HG02870 (cell line): ENCODE data around the gene TUNAR.

Source experiments
- ATAC-seq: cut with Tn5 transposase; IDR thresholded peaks from one replicate; pipeline ENCODE4 v1.9.1; 2021; ENCODE audit warnings: mild to moderate bottlenecking, moderate library complexity; ENCODE audit not compliant: unreplicated experiment

The TUNAR gene

GRCh38 chr14:95871531-95871930 is 5.1 kb upstream of the TUNAR start:
- no peak for ATAC-seq

GRCh38 chr14:95872777-95873176 is 3.9 kb upstream of the TUNAR start:
- ATAC-seq, result no peak

DNA sequence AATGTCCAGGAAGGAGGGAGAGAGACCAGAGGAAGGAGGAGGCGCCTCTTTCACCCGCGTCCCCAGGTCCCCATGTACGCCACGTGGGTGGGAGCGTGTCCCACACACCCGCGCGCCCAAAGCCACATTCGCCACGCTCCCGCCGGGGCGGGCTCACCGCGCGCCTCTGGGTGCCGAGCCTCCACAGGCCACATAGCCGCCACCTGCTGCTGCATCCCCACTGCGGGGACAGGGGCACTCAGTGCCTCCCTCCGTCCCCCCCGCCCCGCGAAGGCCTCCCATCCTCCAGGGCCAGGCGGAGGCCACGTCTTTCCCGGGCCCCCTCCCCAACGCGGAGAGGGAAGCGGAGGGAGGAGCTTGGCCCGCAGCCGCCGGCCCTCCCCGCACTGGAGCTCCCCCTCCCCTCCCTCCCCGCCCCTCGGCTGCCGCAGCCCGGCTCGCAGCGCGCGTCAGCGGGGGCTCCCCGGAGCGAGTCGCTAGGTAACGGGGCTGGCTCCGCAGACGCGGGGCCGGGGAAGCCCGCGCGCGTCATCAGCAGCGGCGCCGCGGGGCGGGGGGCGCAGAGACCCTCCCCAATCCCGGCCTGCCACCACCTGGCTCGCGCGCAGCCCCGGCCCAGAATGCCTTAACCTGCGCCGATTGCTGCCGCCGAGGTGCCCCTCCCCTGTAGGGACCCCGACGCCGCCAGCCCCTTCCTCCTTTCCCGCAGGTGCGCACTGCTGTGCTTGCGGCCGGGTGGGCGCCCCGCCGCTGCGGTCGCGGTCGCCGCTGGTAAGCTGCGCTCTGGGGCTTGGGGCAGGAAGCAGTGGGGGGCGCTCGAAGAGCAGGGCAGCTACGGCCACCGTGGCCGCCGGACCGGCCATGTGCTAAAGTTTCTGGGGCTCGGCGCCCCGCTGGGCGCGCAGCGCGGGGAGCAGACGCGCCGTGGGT is 536 bp upstream of the TUNAR start:
- ATAC-seq, result no peak

DNA sequence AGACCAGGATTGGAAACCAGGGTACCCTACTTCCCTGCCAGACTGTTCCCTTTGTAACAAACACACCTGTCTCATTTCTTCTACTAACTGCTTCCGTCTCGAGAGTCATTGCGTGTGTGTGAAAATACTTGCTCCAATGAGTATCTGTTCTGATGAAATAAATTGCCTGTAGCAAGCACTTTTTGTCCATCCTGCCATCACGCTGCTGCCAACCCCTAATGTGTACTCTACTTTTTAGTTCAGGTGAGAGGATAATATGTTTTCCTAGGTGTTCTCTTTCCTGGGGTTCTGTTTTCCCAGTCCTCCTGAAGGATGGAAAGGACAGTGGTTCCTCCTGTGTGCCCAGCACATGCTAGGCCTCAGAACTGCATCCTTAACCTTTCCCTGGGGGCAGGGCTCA is 1.0 kb downstream of the TUNAR start:
- no peak for ATAC-seq

- no peak for ATAC-seq
Measured at GRCh38 chr14:95884377-95884776, 7.7 kb downstream of the TUNAR start.

- no peak for ATAC-seq
Measured at GRCh38 chr14:95885278-95885677, 8.6 kb downstream of the TUNAR start.

DNA sequence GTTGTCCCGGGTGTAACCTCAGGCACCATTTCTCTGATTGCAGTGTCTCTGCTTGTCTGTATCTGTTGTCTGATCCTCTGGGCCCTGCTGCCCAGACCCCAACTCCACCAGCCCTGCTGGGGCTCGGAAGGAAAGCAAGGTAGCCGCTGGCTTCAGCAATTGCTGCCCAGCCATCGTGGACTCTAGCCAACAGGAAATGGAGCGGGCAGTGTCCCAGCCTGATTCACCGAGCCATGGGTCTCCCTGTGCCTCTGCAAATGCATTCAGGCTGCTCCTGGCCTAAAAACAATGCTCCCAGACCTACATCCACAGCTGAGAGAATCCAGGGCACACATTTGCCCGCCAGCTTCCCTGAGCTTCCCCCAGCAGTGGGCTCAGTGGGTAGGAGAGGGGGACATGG is 9.2 kb downstream of the TUNAR start:
- no peak for ATAC-seq

GRCh38 chr14:95886366-95887056 is 9.9 kb downstream of the TUNAR start:
- ATAC-seq, result no peak

- no peak for ATAC-seq
Measured at GRCh38 chr14:95887351-95887750, 10.7 kb downstream of the TUNAR start.

DNA sequence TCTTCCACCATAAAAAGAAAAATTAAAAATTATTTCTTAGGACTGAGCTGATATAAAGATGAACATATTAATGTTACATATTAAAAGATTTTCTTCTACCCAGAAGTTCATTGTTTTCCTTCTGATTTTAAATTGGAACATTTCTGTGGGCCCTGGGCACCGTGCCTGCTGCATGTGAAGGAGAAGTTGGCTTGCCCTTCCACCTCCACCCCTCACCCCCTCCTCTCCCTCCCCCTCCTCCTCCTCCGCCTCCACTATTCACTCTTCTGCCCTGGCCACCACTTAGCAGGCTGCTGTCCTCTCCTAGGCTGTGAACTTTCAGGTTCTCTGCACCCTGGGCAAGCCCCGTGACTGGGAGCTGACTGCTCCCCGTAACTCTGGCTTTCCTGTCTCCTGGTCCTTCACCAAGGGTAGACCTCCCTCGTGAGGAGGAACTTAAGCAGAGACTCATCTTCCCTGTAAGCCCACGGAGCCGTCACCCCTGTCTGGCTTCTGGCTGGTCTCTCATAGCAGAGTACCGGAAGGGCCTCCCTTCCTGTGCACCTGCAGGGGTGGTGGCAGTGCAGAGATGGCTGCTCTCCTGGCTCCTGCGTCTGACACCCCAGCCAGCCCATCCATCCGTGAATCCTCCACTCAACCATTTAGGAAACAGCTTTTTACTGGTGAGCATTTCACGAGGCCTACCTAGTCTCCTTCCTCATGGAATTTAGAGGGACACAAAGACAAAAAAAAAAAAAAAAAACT is 12.8 kb downstream of the TUNAR start:
- ATAC-seq, result no peak

DNA sequence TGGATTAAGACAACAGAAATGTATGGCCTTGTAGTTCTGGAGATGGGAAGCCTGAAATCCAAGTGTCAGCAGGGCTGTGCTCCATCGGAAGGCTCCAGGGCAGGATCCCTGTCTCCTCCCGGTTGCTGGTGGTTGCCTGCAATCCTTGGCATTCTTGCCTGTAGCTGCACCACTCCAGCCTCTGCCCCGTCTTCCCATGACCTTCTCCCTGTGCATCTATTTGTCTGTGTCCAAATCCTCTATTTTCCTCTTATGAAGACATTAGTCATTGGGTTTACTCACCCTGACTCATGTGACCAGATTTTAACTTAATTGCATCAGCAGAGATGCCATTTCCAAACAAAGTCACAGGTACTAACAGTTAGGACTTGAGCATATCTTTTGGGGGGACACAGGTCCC is 15.1 kb downstream of the TUNAR start:
- no peak for ATAC-seq

GRCh38 chr14:95892142-95892541 is 15.5 kb downstream of the TUNAR start:
- ATAC-seq, result no peak

DNA sequence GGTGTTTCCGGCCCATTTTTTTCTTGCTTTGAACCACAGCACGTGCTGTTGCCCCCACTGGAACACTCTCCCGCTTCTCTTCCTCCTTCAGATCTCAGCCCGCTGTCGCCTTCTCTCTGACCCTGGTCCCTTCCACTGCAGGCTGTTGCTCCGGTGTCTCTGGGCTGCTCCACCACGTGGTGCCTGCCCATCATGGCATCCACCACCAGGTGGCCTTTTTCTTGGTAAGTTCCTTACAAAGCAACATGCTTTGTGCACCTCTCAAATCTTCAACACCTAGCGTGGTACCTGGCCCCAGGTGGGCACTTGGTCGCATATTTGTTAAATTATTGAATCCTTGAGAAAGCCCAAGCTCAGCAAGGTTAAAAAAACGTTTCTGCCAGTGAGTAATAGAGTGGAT is 19.1 kb downstream of the TUNAR start:
- ATAC-seq, result no peak

- no peak for ATAC-seq
Measured at GRCh38 chr14:95896498-95897135, 20.0 kb downstream of the TUNAR start.

DNA sequence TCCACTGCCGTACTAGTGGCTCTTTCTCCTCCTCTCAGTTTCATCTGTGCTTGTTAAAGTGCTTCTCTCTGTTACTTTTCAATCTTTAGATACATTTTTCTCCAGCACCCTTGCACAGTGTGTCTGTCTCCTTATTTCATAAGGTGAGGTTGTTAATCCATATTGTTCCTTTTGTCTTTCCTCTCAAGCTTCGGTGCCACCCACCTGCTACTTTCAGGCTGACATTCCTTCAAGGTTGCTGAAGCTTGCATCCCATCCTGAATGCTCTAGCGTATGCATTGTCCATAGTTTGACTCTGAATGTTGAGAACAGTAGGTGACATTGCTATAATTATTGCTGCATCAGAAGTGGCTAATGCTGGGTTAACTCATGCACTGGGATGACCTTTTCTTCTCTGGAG is 20.6 kb downstream of the TUNAR start:
- no peak for ATAC-seq

DNA sequence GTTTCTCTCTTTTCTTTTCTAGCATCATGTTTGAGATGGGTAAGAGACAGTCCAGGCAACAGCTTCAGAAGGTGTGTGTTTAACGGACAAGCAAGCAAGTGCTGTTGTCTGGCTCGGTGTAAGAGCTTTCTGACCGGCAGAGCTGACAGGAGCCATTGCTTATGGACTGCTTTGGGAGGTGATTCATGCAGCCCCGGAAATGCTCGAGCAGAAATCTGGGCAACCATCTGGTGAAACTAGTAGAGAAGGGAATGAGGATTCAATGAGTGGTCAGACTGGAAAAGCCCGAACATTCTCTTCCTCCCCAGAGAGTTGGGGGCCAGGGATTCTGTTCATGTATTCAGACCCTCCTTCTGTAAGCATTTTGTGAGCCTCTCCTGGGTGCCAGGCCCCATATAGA is 24.4 kb downstream of the TUNAR start:
- ATAC-seq, result no peak

DNA sequence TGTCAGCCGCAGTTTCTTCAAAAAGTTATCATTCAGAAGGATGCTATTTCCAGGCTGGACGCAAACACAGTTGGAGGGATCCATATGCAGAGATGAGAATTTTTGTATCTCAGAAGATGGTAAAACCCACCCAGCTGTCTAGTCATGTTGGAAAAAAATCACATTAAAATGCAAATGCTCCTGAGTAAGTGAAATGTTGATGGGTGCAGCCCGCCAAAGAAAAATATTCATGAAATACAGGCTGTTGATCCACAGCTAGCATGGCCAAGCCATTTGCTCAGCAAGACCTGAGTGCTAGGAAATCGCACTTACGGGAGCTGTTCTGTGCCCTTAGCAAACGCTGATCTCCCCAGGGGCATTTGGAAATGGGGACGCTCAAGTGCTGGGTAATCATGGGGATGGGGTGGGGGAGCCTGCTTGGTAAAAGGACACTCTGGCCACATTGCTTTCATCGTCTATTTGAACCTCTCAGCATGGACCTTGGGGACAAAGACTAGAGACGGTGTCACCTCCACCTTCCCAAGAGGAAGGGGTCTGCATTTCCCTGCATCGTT is 25.7 kb downstream of the TUNAR start:
- no peak for ATAC-seq

- ATAC-seq, result no peak
Measured at GRCh38 chr14:95903165-95903564, 26.5 kb downstream of the TUNAR start.

- no peak for ATAC-seq
Measured at GRCh38 chr14:95903616-95904107, 27.0 kb downstream of the TUNAR start.

- ATAC-seq, result no peak
Measured at GRCh38 chr14:95906591-95906990, 30.0 kb downstream of the TUNAR start.

GRCh38 chr14:95910628-95911027 is 34.0 kb downstream of the TUNAR start:
- no peak for ATAC-seq
